H1 (cell line): ENCODE results near the gene TRAPPC3. TPM values are rescaled to one million over a fixed set of nuclear protein-coding genes. Genes with fewer than 3 reads are reported as not detected.

Experiments
- polyA plus RNA-seq, 7 experiments: library from polyadenylated mRNA; depleted of rRNA in 3 of 7; stranded (reverse) in 5 of 7; unstranded in 2 of 7; fragments of >200 nt in 5 of 7; fragments of 200-250 nt in 2 of 7; gene quantifications; 1 replicate in 5 of 7; 2 replicates in 1 of 7; 4 replicates in 1 of 7; pipeline versions ENCODE4 v1.2.1 to v1.2.3, GENCODE V29; 2011 to 2013; ENCODE audit warnings: missing spikeins in 2 of 7, mixed read lengths in 2 of 7
- small RNA-seq: library from polyadenylated mRNA; stranded (forward); fragments of <200 nt; extraction: miRNeasy Mini kit (QIAGEN cat#:217004); gene quantifications from one replicate; pipeline ENCODE3, GENCODE V24; 2013; ENCODE audit not compliant: insufficient read depth
- total RNA-seq: library from RNA; stranded (reverse); fragmentation: NEBNext Ultra II Directional; extraction: Animal tissue kit (Norgen Biotek cat#: 25700); gene quantifications from 2 replicates; pipeline ENCODE4 v1.2.1, GENCODE V29; 2021

TRAPPC3 gene
- total and polyA plus RNA-seq, 2 of the 8 experiments (the other 6 are each of a cell fraction or from before 2014, with no cell fraction given), result 47.8 to 51.0 TPM

Small RNA genes within 50 kb of the gene (small RNA-seq; reads per million reads assigned to genes)
- gene RN7SL131P, result not detected

Other genes starting within 250 kb of the TRAPPC3 start
- 26.4 and 26.6 TPM in 2 replicates for gene AGO3, start 218.4 kb downstream of the TRAPPC3 start, total RNA-seq
- 10.3 and 10.7 TPM in 2 replicates for gene AGO3, start 218.4 kb downstream of the TRAPPC3 start, polyA plus RNA-seq (2011; rRNA removed)
- 1.3 and 1.6 TPM in 2 replicates for gene TEKT2, start 65.4 kb downstream of the TRAPPC3 start, total RNA-seq
- gene TEKT2, start 65.4 kb downstream of the TRAPPC3 start, polyA plus RNA-seq (2011; rRNA removed), result 1.7 and 2.6 TPM in 2 replicates
- gene ADPRS, start 60.6 kb downstream of the TRAPPC3 start, total RNA-seq, result 22.9 and 23.9 TPM in 2 replicates
- 38.1 and 39.4 TPM in 2 replicates for gene ADPRS, start 60.6 kb downstream of the TRAPPC3 start, polyA plus RNA-seq (2011; rRNA removed)
- 2.4 and 2.8 TPM in 2 replicates for gene COL8A2, start 24.3 kb downstream of the TRAPPC3 start, total RNA-seq
- gene COL8A2, start 24.3 kb downstream of the TRAPPC3 start, polyA plus RNA-seq (2011; rRNA removed), result 2.1 and 2.4 TPM in 2 replicates
- gene MAP7D1, start 6.7 kb upstream of the TRAPPC3 start, total RNA-seq, result 52.4 and 55.1 TPM in 2 replicates
- gene MAP7D1, start 6.7 kb upstream of the TRAPPC3 start, polyA plus RNA-seq (2011; rRNA removed), result 18.2 and 24.8 TPM in 2 replicates
- gene THRAP3, start 75.0 kb upstream of the TRAPPC3 start, total RNA-seq, result 183 TPM in 2 replicates
- 36.0 and 40.2 TPM in 2 replicates for gene THRAP3, start 75.0 kb upstream of the TRAPPC3 start, polyA plus RNA-seq (2011; rRNA removed)
- 8.6 and 9.8 TPM in 2 replicates for gene SH3D21, start 156.9 kb upstream of the TRAPPC3 start, total RNA-seq
- gene SH3D21, start 156.9 kb upstream of the TRAPPC3 start, polyA plus RNA-seq (2011; rRNA removed), result 3.4 and 5.1 TPM in 2 replicates
- gene EVA1B, start 174.2 kb upstream of the TRAPPC3 start, total RNA-seq, result 10.0 and 10.3 TPM in 2 replicates
- gene EVA1B, start 174.2 kb upstream of the TRAPPC3 start, polyA plus RNA-seq (2011; rRNA removed), result 19.9 and 23.8 TPM in 2 replicates
- 25.3 and 28.6 TPM in 2 replicates for gene STK40, start 236.4 kb upstream of the TRAPPC3 start, total RNA-seq
- 13.6 and 18.4 TPM in 2 replicates for gene STK40, start 236.4 kb upstream of the TRAPPC3 start, polyA plus RNA-seq (2011; rRNA removed)
- gene LSM10, start 248.4 kb upstream of the TRAPPC3 start, total RNA-seq, result 59.1 and 59.5 TPM in 2 replicates
- 127 and 140 TPM in 2 replicates for gene LSM10, start 248.4 kb upstream of the TRAPPC3 start, polyA plus RNA-seq (2011; rRNA removed)